ENCODE measurements around the gene ZDHHC14. TPM values are rescaled to one million over a fixed set of nuclear protein-coding genes. Genes with fewer than 3 reads are reported as not detected.

Gene ZDHHC14
- polyA plus RNA-seq, 1 donor (not counting 4 experiments of a cell fraction or from before 2014, with no cell fraction given): 6.4 TPM

DNA sequence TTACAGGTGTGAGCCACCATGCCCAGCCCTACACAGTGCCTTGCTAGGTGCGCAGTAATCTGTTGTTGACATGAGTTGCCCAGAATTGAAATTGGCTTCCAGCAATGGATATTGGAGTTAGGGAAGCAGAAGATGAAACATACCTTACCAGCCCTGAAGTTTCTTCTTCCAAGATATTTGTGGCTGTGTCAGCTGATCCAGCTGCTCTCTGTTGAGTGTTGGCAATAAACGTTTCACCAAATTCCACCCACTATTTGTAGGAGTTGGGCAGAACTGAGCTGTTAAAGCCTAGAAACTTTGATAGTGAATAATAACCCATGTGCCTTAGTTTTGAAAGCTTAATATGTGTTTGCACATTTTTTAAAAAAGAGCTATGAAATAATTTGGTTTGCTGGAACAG, 223.8 kb downstream of the ZDHHC14 start:
- no peaks in the 10 kb centered on the region for H4K20me1 ChIP-seq (ENCODE audit: control insufficient read depth, extremely low read depth, insufficient read depth, low read length)
- H3K9me3 ChIP-seq (ENCODE audit: control insufficient read depth, low read depth, low read length): no peaks in the 10 kb centered on the region
- dilution Hi-C loops (cut with MboI; ENCODE audit: extremely low pct_ligation_motif_present, low sequenced_read_pairs): no loop called here
- H3K27me3 ChIP-seq (ENCODE audit: control insufficient read depth, extremely low read depth, insufficient read depth, low read length): no peaks in the 10 kb centered on the region
- H2AFZ ChIP-seq (ENCODE audit: control insufficient read depth, low read length): no peak overlapping the region
- no peaks in the 10 kb centered on the region for H3K4me1 ChIP-seq (ENCODE audit: control insufficient read depth, extremely low read depth, insufficient read depth, low read length)
- no peak for FAIRE-seq
- no peak overlapping the region for H3K27ac ChIP-seq (ENCODE audit: control insufficient read depth, insufficient read depth, low read length)
- H3K9ac ChIP-seq (ENCODE audit: control insufficient read depth, extremely low read depth, insufficient read depth, low read length): no peak overlapping the region
- H3K36me3 ChIP-seq (ENCODE audit: control insufficient read depth in 2 of 2, extremely low read depth in 1 of 2, insufficient read depth in 2 of 2, low read length in 2 of 2): no peaks in the 10 kb centered on the region
- H3K9me1 ChIP-seq (ENCODE audit: control insufficient read depth, extremely low read depth, insufficient read depth, low read length): no peaks in the 10 kb centered on the region
- no peaks in the 10 kb centered on the region for H3K79me2 ChIP-seq (ENCODE audit: control insufficient read depth, insufficient read depth, low read length)
- no peak overlapping the region for H3K4me3 ChIP-seq (ENCODE audit: control insufficient read depth in 2 of 3, extremely low read depth in 1 of 3, insufficient read depth in 2 of 3, low read depth in 1 of 3, low read length in 3 of 3)
- TF ChIP-seq, protein P1, sequence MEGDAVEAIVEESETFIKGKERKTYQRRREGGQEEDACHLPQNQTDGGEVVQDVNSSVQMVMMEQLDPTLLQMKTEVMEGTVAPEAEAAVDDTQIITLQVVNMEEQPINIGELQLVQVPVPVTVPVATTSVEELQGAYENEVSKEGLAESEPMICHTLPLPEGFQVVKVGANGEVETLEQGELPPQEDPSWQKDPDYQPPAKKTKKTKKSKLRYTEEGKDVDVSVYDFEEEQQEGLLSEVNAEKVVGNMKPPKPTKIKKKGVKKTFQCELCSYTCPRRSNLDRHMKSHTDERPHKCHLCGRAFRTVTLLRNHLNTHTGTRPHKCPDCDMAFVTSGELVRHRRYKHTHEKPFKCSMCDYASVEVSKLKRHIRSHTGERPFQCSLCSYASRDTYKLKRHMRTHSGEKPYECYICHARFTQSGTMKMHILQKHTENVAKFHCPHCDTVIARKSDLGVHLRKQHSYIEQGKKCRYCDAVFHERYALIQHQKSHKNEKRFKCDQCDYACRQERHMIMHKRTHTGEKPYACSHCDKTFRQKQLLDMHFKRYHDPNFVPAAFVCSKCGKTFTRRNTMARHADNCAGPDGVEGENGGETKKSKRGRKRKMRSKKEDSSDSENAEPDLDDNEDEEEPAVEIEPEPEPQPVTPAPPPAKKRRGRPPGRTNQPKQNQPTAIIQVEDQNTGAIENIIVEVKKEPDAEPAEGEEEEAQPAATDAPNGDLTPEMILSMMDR (optimal IDR thresholded peaks at IDR 0.05 in 1 of 3, IDR thresholded peaks at IDR 0.05 in 1 of 3, conservative IDR thresholded peaks at IDR 0.05 in 1 of 3; ENCODE audit: extremely low read depth in 1 of 3, insufficient read depth in 2 of 3, low read length in 3 of 3): no peak
- TF ChIP-seq EZH2 (IDR thresholded peaks at IDR 0.05; ENCODE audit: low read length): no peak
- no peak for DNase-seq (ENCODE audit: low read depth, low spot score)
- H3K4me2 ChIP-seq (ENCODE audit: control insufficient read depth, extremely low read depth, insufficient read depth, low read depth, low read length): no peak overlapping the region

DNA sequence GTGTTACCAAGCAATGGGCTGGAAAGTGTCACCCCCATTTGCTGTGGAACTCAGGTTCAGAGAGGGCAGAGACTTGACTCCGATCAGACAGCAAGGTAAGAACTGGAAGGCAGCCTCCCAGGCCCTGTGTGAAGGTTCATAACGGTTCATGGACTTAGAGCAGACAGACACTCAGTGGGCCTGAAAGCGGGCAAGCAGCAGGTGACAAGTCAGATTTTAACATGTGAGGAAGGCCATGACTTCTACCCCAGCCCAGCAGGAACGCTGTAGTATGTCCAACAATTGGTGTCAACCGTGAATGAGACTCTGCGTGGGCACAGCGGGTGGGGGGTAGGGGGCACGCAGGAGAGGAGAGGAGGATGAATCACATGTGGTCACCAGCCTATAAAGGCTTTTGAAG, 224.5 kb downstream of the ZDHHC14 start:
- dilution Hi-C loops (cut with MboI; ENCODE audit: extremely low pct_ligation_motif_present, low sequenced_read_pairs): no loop called here
- no peak overlapping the region for H3K4me3 ChIP-seq (ENCODE audit: control insufficient read depth in 2 of 3, extremely low read depth in 1 of 3, insufficient read depth in 2 of 3, low read depth in 1 of 3, low read length in 3 of 3)
- DNase-seq (ENCODE audit: low read depth, low spot score) (no peak), FAIRE-seq (no peak)
- H3K4me1 ChIP-seq (ENCODE audit: control insufficient read depth, extremely low read depth, insufficient read depth, low read length): no peaks in the 10 kb centered on the region
- no peak overlapping the region for H2AFZ ChIP-seq (ENCODE audit: control insufficient read depth, low read length)
- no peaks in the 10 kb centered on the region for H3K9me1 ChIP-seq (ENCODE audit: control insufficient read depth, extremely low read depth, insufficient read depth, low read length)
- H3K79me2 ChIP-seq (ENCODE audit: control insufficient read depth, insufficient read depth, low read length): no peaks in the 10 kb centered on the region
- no peaks in the 10 kb centered on the region for H3K9me3 ChIP-seq (ENCODE audit: control insufficient read depth, low read depth, low read length)
- no peaks in the 10 kb centered on the region for H3K27me3 ChIP-seq (ENCODE audit: control insufficient read depth, extremely low read depth, insufficient read depth, low read length)
- H4K20me1 ChIP-seq (ENCODE audit: control insufficient read depth, extremely low read depth, insufficient read depth, low read length): no peaks in the 10 kb centered on the region
- H3K36me3 ChIP-seq (ENCODE audit: control insufficient read depth in 2 of 2, extremely low read depth in 1 of 2, insufficient read depth in 2 of 2, low read length in 2 of 2): no peaks in the 10 kb centered on the region
- no peak overlapping the region for H3K27ac ChIP-seq (ENCODE audit: control insufficient read depth, insufficient read depth, low read length)
- H3K9ac ChIP-seq (ENCODE audit: control insufficient read depth, extremely low read depth, insufficient read depth, low read length): no peak overlapping the region
- TF ChIP-seq, protein P1 (optimal IDR thresholded peaks at IDR 0.05 in 1 of 3, IDR thresholded peaks at IDR 0.05 in 1 of 3, conservative IDR thresholded peaks at IDR 0.05 in 1 of 3; ENCODE audit: extremely low read depth in 1 of 3, insufficient read depth in 2 of 3, low read length in 3 of 3): no peak
- no peak for TF ChIP-seq EZH2 (IDR thresholded peaks at IDR 0.05; ENCODE audit: low read length)
- no peak overlapping the region for H3K4me2 ChIP-seq (ENCODE audit: control insufficient read depth, extremely low read depth, insufficient read depth, low read depth, low read length)
